NCI-H748 treated with DMSO at 0.1 percent for 48 hours (cell line): ENCODE results near the gene CLEC14A.

Experiments used
- DNase-seq: peaks from one replicate; lab custom pipeline; 2025; lab: John Stamatoyannopoulos, UW

Gene CLEC14A

GRCh38 chr14:38248321-38249028, 7.4 kb downstream of the CLEC14A start:
- no peak for DNase-seq

DNA sequence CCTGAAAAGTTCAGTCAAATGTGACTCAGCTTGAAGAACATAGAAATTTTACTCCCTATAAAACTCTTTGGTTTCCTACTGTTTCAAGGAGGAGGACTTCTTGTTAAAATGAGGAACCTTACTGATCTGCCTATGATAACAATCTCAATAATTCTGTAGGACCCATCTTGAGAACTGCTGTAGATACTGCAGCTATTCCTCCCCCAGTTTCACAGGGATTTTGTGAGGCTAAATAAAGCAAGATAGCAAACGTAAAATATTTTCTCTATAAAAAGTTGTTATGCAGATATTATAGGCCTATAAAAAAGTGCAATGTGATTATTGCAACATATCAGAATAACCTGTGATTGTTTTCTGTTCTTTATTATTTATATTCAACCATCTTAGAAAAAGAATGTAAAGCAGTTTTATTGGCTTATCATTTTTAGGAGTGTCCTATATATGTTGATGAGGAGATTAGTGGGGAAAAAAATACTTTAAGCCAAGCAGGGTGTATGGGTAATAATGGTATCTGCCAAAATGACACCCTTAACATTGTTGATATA, 12.1 kb downstream of the CLEC14A start:
- DNase-seq = no peak

- no peak for DNase-seq
Measured at GRCh38 chr14:38238878-38239277, 17.0 kb downstream of the CLEC14A start.

- DNase-seq = no peak
Measured at GRCh38 chr14:38238332-38238731, 17.6 kb downstream of the CLEC14A start.

- no peak for DNase-seq
Measured at GRCh38 chr14:38233218-38233617, 22.7 kb downstream of the CLEC14A start.

DNA sequence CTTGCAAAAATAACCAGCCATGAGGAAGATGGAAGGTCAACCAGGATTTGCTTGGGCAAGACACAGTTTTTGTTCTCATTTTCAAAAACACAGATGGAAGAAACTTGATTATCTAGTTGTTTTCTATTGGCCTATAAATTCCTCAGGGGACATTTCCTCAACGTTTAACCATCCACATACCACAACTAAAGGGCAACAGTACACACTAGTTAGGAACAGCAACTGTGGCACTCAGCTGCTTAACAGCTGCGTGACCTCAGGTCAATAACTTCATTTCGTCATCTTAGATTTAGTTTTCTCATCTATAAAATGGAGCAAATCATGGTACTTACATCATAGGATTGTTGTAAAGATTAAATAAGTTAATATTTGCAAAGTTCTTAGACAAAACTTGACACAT, 29.5 kb downstream of the CLEC14A start:
- no peak for DNase-seq

GRCh38 chr14:38225946-38226345, 29.9 kb downstream of the CLEC14A start:
- no peak for DNase-seq

DNA sequence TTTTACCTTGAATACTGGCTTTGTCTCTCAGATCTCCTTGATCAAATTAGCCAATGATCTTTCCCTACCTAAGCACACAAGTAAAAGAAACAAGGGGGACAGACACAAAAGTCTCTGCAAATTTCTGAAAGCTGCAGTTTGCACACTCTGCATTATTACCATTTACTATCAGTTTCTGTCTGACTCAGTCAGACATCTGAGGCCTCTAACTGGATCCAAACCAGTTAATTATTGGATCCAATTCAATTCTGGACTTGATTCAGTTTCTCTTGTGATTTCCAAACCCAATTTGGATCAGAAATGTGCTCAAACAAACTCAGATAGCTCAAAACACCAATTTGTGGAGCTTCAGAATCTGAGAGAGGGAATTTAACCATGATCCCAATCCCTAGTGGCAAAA, 31.6 kb downstream of the CLEC14A start:
- DNase-seq = no peak

- no peak for DNase-seq
Measured at GRCh38 chr14:38221077-38221476, 34.8 kb downstream of the CLEC14A start.

DNA sequence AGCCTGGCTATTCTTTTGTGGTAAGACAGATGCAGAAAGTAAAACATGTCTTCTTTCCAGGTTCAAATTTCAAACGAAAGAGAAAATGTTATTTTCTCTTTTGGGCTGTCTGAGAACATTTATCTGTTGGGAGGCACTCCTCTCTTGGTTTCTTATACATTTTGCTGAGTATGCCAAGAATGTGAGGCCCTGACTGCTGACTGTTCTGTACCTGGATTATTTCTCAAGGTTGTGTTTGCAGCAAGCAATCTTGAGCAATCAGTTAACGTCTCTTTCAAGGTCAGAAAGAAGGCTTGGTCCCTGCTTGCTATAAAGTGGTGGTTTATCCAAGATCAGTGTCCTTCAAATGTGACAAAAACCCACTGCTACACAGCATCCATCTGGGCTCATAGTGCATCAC, 38.3 kb downstream of the CLEC14A start:
- no peak for DNase-seq

DNA sequence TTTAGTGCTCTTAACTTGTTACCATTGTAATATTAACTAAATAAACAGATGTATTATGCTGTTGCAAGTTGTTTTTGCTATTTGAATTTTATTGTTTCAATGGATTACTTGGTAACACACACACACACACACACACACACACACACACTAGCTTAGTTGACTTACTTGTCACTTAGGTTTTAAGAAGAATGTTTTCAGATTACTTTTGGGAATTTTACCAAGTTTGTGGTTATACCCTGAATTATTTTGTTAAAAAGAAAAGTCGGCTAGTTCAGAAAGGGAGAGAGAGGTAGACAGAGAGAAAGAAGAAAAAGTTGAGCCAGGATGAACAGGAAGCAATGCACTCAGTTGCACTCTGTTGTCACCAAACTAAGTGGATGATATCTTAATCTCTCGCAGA, 42.9 kb downstream of the CLEC14A start:
- no peak for DNase-seq

- no peak for DNase-seq
Measured at GRCh38 chr14:38212111-38212510, 43.8 kb downstream of the CLEC14A start.

- DNase-seq = no peak
Measured at GRCh38 chr14:38211255-38211735, 44.6 kb downstream of the CLEC14A start.

DNA sequence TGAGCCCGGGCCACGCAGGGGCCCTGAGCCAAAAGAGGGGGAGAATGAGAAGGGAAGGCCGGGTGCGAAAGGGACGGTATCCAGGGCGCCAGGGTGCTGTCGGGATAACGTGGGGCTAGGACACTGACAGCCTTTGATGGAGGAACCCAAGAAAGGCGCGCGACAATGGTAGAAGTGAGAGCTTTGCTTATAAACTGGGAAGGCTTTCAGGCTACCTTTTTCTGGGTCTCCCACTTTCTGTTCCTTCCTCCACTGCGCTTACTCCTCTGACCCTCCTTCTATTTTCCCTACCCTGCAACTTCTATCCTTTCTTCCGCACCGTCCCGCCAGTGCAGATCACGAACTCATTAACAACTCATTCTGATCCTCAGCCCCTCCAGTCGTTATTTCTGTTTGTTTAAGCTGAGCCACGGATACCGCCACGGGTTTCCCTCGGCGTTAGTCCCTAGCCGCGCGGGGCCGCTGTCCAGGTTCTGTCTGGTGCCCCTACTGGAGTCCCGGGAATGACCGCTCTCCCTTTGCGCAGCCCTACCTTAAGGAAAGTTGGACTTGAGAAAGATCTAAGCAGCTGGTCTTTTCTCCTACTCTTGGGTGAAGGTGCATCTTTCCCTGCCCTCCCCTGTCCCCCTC, 45.2 kb downstream of the CLEC14A start:
- no peak for DNase-seq

DNA sequence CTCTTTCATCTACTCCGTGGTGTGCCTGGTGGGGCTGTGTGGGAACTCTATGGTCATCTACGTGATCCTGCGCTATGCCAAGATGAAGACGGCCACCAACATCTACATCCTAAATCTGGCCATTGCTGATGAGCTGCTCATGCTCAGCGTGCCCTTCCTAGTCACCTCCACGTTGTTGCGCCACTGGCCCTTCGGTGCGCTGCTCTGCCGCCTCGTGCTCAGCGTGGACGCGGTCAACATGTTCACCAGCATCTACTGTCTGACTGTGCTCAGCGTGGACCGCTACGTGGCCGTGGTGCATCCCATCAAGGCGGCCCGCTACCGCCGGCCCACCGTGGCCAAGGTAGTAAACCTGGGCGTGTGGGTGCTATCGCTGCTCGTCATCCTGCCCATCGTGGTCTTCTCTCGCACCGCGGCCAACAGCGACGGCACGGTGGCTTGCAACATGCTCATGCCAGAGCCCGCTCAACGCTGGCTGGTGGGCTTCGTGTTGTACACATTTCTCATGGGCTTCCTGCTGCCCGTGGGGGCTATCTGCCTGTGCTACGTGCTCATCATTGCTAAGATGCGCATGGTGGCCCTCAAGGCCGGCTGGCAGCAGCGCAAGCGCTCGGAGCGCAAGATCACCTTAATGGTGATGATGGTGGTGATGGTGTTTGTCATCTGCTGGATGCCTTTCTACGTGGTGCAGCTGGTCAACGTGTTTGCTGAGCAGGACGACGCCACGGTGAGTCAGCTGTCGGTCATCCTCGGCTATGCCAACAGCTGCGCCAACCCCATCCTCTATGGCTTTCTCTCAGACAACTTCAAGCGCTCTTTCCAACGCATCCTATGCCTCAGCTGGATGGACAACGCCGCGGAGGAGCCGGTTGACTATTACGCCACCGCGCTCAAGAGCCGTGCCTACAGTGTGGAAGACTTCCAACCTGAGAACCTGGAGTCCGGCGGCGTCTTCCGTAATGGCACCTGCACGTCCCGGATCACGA, 46.0 kb downstream of the CLEC14A start:
- DNase-seq = no peak

DNA sequence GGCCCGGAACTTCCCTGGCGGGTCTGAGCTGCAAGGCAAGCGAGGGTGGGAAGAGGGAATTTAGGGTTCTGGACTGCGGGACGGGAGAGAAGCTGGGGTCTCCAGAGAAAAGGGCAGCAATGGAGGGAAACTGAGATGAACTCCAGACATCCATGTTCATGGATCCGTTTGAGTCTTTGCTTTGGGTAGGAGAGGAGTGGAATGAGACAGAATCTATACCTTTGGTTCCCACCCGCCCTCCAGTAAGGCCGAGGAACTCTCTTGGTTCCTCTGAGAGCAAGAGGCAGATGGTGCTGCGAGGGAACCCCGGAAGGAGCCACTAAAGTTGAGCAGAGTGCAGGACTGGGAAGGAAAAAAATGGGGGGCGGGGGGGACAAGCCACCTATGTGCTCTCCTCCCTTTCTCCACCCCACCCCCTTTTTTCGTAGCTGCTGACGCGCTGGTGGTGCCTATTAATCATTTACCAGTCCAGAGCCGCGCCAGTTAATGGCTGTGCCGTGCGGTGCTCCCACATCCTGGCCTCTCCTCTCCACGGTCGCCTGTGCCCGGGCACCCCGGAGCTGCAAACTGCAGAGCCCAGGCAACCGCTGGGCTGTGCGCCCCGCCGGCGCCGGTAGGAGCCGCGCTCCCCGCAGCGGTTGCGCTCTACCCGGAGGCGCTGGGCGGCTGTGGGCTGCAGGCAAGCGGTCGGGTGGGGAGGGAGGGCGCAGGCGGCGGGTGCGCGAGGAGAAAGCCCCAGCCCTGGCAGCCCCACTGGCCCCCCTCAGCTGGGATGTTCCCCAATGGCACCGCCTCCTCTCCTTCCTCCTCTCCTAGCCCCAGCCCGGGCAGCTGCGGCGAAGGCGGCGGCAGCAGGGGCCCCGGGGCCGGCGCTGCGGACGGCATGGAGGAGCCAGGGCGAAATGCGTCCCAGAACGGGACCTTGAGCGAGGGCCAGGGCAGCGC, 47.0 kb downstream of the CLEC14A start:
- peak; percentile 43 for DNase-seq

- DNase-seq = peak; percentile 47
Measured at GRCh38 chr14:38207736-38208617, 47.9 kb downstream of the CLEC14A start, which contains the start of gene SSTR1. Gene SSTR1 (plus strand): TSS chr14:38207904. CDS start chr14:38209390, 1,486 bp downstream.

- no peak for DNase-seq
Measured at GRCh38 chr14:38207377-38207735, 48.5 kb downstream of the CLEC14A start.

DNA sequence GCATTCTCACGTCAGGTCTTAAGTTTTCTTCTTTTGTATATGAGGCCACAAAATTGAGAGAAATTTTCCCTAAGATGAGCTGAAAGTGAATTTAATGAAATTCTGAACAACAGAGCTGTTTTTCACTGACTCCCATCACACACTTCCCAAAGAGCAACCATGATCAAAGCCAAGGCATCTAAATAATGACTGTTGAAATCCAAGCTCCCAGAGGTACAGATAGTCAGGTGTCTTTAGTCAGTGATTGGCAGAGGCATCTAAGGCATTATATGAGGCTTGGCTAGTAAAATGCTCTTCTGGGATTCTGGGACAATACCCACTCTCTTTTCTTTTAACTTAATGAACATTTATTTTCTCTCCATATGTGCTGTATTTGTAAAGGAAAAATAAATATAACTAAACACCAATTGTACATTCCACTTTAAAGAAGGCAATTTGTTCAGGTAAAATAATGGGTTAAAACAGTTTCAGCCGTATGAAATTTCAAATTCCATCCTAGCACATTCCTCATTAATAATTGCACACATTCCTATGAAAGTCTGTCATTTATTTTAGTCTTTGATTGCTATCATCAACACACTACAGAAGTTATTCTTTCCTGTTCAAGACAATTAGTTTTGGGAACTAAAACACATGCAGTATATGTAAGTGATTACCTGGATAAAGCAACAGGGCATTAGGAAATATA, 49.1 kb downstream of the CLEC14A start:
- DNase-seq = no peak
